Fibroblast of lung (primary cell): ENCODE measurements around the gene BANF1. TPM values are rescaled to one million over a fixed set of nuclear protein-coding genes. Genes with fewer than 3 reads are reported as not detected.

Source experiments
- DNase-seq, 2 donors: peaks; one replicate each; pipeline versions ENCODE4 v3.0.0 to v3.0.0-alpha.2; 2010; ENCODE audit warnings: low read depth in 2 of 2
- H2AFZ ChIP-seq: 2 replicates; pipeline ENCODE4 v1.5.1; 2012; ENCODE audit warnings: low read length, control low read depth, inconsistent platforms
- H3K27ac ChIP-seq: 2 replicates; pipeline ENCODE4 v1.5.1; 2011; ENCODE audit warnings: low read length, control low read depth; ENCODE audit not compliant: insufficient read depth
- H3K27me3 ChIP-seq: 2 replicates; pipeline ENCODE4 v1.5.1; 2011; ENCODE audit warnings: mild to moderate bottlenecking, low read length; ENCODE audit not compliant: control insufficient read depth, insufficient read depth
- H3K36me3 ChIP-seq: 2 replicates; pipeline ENCODE4 v1.5.1; 2011; ENCODE audit warnings: low read length; ENCODE audit not compliant: control insufficient read depth, insufficient read depth
- H3K4me1 ChIP-seq: 2 replicates; pipeline ENCODE4 v1.5.1; 2011; ENCODE audit warnings: low read length; ENCODE audit not compliant: control insufficient read depth, insufficient read depth; ENCODE audit errors: extremely low read depth
- H3K4me2 ChIP-seq: 2 replicates; pipeline ENCODE4 v1.5.1; 2011; ENCODE audit warnings: low read length, control low read depth; ENCODE audit not compliant: insufficient read depth; ENCODE audit errors: extremely low read depth
- H3K4me3 ChIP-seq, 4 experiments: fragments of 200-600 bp in 1 of 4; sonication (generic) in 1 of 4; replicated peaks in 1 of 4; 2 replicates each; pipeline ENCODE4 v1.5.1; 2011 to 2016; ENCODE audit warnings: low read length in 4 of 4, low read depth in 3 of 4, mild to moderate bottlenecking in 3 of 4, control low read depth in 2 of 4, inconsistent platforms in 1 of 4, mixed read lengths in 1 of 4; ENCODE audit not compliant: insufficient read depth in 1 of 4; ENCODE audit errors: control extremely low read depth in 1 of 4
- H3K79me2 ChIP-seq: 2 replicates; pipeline ENCODE4 v1.5.1; 2012; ENCODE audit warnings: mild to moderate bottlenecking, low read length, inconsistent platforms; ENCODE audit not compliant: control insufficient read depth, insufficient read depth
- H3K9ac ChIP-seq: 2 replicates; pipeline ENCODE4 v1.5.1; 2011; ENCODE audit warnings: mild to moderate bottlenecking, low read length, control low read depth; ENCODE audit not compliant: insufficient read depth
- H3K9me3 ChIP-seq: 2 replicates; pipeline ENCODE4 v1.5.1; 2012; ENCODE audit warnings: low read depth, low read length; ENCODE audit not compliant: control insufficient read depth, insufficient read depth
- H4K20me1 ChIP-seq: 2 replicates; pipeline ENCODE4 v1.5.1; 2011; ENCODE audit warnings: low read length; ENCODE audit not compliant: control insufficient read depth, insufficient read depth; ENCODE audit errors: extremely low read depth
- CTCF ChIP-seq, 2 donors: IDR thresholded peaks in 1 of 2; conservative IDR thresholded peaks in 1 of 2; 1 replicate in 1 of 2; 2 replicates in 1 of 2; pipeline ENCODE4 v1.5.1; 2011 to 2012; ENCODE audit warnings: low read length in 2 of 2, control low read depth in 1 of 2, inconsistent platforms in 1 of 2, low read depth in 1 of 2, mild to moderate bottlenecking in 1 of 2
- EZH2 ChIP-seq: IDR thresholded peaks from 2 replicates; pipeline ENCODE4 v1.5.1; 2012; ENCODE audit warnings: low read length, control low read depth, mild to moderate bottlenecking; ENCODE audit errors: missing control alignments
- polyA plus RNA-seq, 2 donors: library from polyadenylated mRNA; depleted of rRNA in 1 of 2; stranded (reverse) in 1 of 2; unstranded in 1 of 2; fragments of >200 nt; gene quantifications; 2 replicates each; pipeline ENCODE4 v1.2.1, GENCODE V29; 2011 to 2012; ENCODE audit warnings: missing spikeins in 1 of 2
- total RNA-seq: library from RNA; depleted of rRNA; stranded (reverse); fragments of >200 nt; gene quantifications from 2 replicates; pipeline ENCODE4 v1.2.1, GENCODE V29; 2014

Gene BANF1
- total and polyA plus RNA-seq, 2 donors (not counting 1 experiment from before 2014, with no cell fraction given), result 19.0 to 156 TPM

- no peak overlapping the region for H3K4me3 ChIP-seq
- TF ChIP-seq EZH2, result no peak
- no peak for TF ChIP-seq CTCF (conservative IDR thresholded peaks at IDR 0.05 in 1 of 2, IDR thresholded peaks at IDR 0.05 in 1 of 2; ENCODE audit: low read depth in 1 of 2, low read length in 2 of 2)
- H3K27ac ChIP-seq, result no peak overlapping the region
- H3K36me3 ChIP-seq, result no peaks in the 10 kb centered on the region
- no peaks in the 10 kb centered on the region for H4K20me1 ChIP-seq
- no peak overlapping the region for H3K9ac ChIP-seq
- peaks cover 5% of the 10 kb centered on the region for H3K4me1 ChIP-seq
- no peaks in the 10 kb centered on the region for H3K27me3 ChIP-seq
- peak in 1 of 2 donors; percentile 30 for DNase-seq
- no peaks in the 10 kb centered on the region for H3K9me3 ChIP-seq
- no peak overlapping the region for H2AFZ ChIP-seq
- no peak overlapping the region for H3K4me2 ChIP-seq
- H3K79me2 ChIP-seq, result peaks cover 16% of the 10 kb centered on the region
Measured at GRCh38 chr11:65958291-65958690, 44.0 kb upstream of the BANF1 start.

GRCh38 chr11:65958774-65959420 is 43.4 kb upstream of the BANF1 start:
- Histone ChIP-seq H2AFZ (no peak overlapping the region), H3K27me3 (no peaks in the 10 kb centered on the region), H3K4me3 (no peak overlapping the region), H3K27ac (no peak overlapping the region), H3K4me2 (no peak overlapping the region), H4K20me1 (no peaks in the 10 kb centered on the region), H3K9ac (no peak overlapping the region), H3K36me3 (no peaks in the 10 kb centered on the region), H3K9me3 (no peaks in the 10 kb centered on the region), H3K79me2 (peaks cover 22% of the 10 kb centered on the region), H3K4me1 (peaks cover 7% of the 10 kb centered on the region)
- no peak for TF ChIP-seq EZH2
- no peak for TF ChIP-seq CTCF (conservative IDR thresholded peaks at IDR 0.05 in 1 of 2, IDR thresholded peaks at IDR 0.05 in 1 of 2; ENCODE audit: low read depth in 1 of 2, low read length in 2 of 2)
- no peak for DNase-seq

- peak overlapping the region; percentile 96 for H3K9ac ChIP-seq
- H3K4me2 ChIP-seq, result peak overlapping the region; percentile 77
- H3K4me3 ChIP-seq, result peak overlapping the region; percentile 59 to 97 (median 82)
- H2AFZ ChIP-seq, result peak overlapping the region; percentile 83
- no peak for TF ChIP-seq EZH2
- no peak for TF ChIP-seq CTCF (conservative IDR thresholded peaks at IDR 0.05 in 1 of 2, IDR thresholded peaks at IDR 0.05 in 1 of 2; ENCODE audit: low read depth in 1 of 2, low read length in 2 of 2)
- no peaks in the 10 kb centered on the region for H3K9me3 ChIP-seq
- no peaks in the 10 kb centered on the region for H4K20me1 ChIP-seq
- H3K79me2 ChIP-seq, result peaks cover 34% of the 10 kb centered on the region
- H3K36me3 ChIP-seq, result peaks cover 15% of the 10 kb centered on the region
- no peak for DNase-seq
- peaks cover 7% of the 10 kb centered on the region for H3K4me1 ChIP-seq
- H3K27ac ChIP-seq, result peak overlapping the region; percentile 79
- no peaks in the 10 kb centered on the region for H3K27me3 ChIP-seq
Measured at GRCh38 chr11:65960824-65961266, 41.5 kb upstream of the BANF1 start.
